ENCODE data around the gene HSPB3.

- TF ChIP-seq CTCF (IDR thresholded peaks at IDR 0.05; ENCODE audit: low read depth, low read length) (no peak), EZH2phosphoT487 (IDR thresholded peaks at IDR 0.05; ENCODE audit: low read depth) (no peak)
Observed at GRCh38 chr5:54440456-54440893, 15.0 kb upstream of the HSPB3 start.
